AG09309 (cell line): Measurements from ENCODE around the gene GLI3.

Experiments used
- DNase-seq: peaks from one replicate; pipeline ENCODE4 v3.0.0-alpha.2; 2010; ENCODE audit warnings: low read depth
- H3K4me3 ChIP-seq: 2 replicates; pipeline ENCODE4 v1.5.1; 2011; ENCODE audit warnings: mild to moderate bottlenecking, low read depth, low read length, moderate library complexity; ENCODE audit not compliant: control insufficient read depth
- TF ChIP-seq, protein P1 (sequence below): IDR thresholded peaks from 2 replicates; pipeline ENCODE4 v1.5.1; 2011; ENCODE audit warnings: mild to moderate bottlenecking, low read depth, low read length, inconsistent platforms; ENCODE audit not compliant: insufficient read depth, control insufficient read depth; ENCODE audit errors: missing control alignments

Gene GLI3

GRCh38 chr7:42068554-42069280, 168.3 kb downstream of the GLI3 start:
- no peak for DNase-seq
- TF ChIP-seq, protein P1, sequence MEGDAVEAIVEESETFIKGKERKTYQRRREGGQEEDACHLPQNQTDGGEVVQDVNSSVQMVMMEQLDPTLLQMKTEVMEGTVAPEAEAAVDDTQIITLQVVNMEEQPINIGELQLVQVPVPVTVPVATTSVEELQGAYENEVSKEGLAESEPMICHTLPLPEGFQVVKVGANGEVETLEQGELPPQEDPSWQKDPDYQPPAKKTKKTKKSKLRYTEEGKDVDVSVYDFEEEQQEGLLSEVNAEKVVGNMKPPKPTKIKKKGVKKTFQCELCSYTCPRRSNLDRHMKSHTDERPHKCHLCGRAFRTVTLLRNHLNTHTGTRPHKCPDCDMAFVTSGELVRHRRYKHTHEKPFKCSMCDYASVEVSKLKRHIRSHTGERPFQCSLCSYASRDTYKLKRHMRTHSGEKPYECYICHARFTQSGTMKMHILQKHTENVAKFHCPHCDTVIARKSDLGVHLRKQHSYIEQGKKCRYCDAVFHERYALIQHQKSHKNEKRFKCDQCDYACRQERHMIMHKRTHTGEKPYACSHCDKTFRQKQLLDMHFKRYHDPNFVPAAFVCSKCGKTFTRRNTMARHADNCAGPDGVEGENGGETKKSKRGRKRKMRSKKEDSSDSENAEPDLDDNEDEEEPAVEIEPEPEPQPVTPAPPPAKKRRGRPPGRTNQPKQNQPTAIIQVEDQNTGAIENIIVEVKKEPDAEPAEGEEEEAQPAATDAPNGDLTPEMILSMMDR, result no peak
- H3K4me3 ChIP-seq, result no peak overlapping the region

DNA sequence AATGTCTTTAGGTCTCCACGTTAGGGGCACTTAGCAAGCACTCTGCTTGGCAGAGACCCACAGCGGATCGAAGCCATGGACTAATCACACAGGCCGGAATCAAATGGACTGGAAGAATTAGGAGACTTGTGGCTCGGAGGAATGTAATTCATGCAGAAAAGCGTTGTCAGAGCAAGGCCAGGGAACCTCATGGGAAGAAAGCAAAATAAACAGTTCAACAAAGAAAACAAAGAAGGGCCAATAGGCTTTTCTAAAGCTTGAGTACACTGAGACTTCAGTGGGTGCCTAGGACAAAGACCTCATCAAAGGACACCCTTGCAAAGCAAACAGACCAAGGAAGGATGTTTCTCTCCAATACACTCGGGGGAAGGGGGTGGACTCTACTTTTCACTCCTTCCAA, 171.1 kb downstream of the GLI3 start:
- no peak overlapping the region for H3K4me3 ChIP-seq
- TF ChIP-seq, protein P1, result no peak
- no peak for DNase-seq

DNA sequence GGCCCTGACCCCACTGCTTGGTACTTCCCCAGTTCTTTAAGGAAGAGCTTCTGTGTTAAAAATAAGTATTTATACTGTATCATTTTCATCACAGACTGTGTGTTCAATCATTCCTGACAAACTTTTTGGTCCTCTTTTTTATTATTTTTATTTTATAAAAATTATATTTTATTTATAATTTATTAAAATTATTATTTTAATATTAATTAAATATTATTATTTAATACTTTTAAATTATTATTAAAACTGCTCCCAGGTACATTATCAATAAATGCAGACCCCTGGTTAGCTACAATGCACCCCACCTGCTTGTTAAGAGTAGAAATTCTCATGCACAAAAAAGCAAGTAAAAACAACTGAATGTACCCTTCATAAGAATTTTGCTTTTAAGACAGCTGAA, 172.0 kb downstream of the GLI3 start:
- DNase-seq, result no peak
- TF ChIP-seq, protein P1, result no peak
- no peak overlapping the region for H3K4me3 ChIP-seq

DNA sequence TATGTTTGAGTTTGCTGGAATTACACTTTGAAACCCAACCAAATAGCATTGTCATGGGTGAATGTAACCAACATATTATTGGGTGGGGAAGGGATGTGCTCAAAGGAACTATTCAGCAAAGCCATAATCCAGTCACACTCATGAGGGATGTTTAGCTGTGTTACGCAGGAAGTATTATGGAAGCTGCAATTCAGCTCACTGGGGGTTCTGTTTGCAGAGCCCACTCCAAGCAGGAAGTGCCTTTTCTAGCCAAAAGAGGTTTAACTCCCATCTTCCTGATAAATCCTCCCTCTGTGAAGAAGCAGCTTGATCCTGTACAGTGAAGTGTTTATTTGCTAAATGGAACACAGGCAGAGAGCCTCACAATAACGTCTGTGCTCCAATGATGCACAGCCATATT, 172.5 kb downstream of the GLI3 start:
- no peak for DNase-seq
- TF ChIP-seq, protein P1, result no peak
- H3K4me3 ChIP-seq, result no peak overlapping the region

GRCh38 chr7:42059275-42059674, 177.7 kb downstream of the GLI3 start:
- TF ChIP-seq, protein P1, result no peak
- no peak overlapping the region for H3K4me3 ChIP-seq
- no peak for DNase-seq

DNA sequence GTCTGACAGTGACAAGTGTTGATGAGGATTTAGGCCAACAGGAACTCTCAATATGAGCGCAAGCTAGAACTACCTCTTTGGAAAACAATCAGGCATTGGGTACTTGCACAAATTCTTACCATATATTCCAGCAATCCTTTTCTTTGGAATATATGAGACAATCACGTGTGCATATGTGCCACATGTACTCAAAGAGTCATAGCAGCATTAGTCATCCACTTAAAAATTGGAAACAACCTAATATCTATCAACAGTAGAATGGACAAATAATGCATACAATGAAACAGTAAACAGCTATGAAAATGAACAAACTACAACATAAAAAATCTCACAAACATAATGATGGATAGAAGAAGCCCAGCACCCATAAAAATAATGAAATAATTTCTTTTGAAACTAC, 179.7 kb downstream of the GLI3 start:
- no peak overlapping the region for H3K4me3 ChIP-seq
- no peak for DNase-seq
- TF ChIP-seq, protein P1, result no peak
